ENCODE data around the gene ITGA5. TPM values are rescaled to one million over a fixed set of nuclear protein-coding genes. Genes with fewer than 3 reads are reported as not detected.

Gene ITGA5
- total and polyA plus RNA-seq, 9 of the 15 experiments (the other 6 are each of a cell fraction or from before 2014, with no cell fraction given) = 9.1 to 82.1 (median 47.4) TPM

- H3K9ac ChIP-seq (ENCODE audit: insufficient read depth in 1 of 2, low read depth in 2 of 2, low read length in 2 of 2) = no peak overlapping the region
- ChIA-PET POLR2A (interaction anchor here (0.8 to 1.6 kb wide), 5 partner anchors 12 to 60 kb away, joined by 3 to 8 read pairs (median 4); no protein-coding TSS in a partner anchor), CTCF (ENCODE audit: low intra/inter-chr PET ratio) (no interaction called here)
- in situ Hi-C loops (cut with MboI) = no loop called here
- 65% methylated on average over 1 of the region's 1 CpG for WGBS (ENCODE audit: insufficient coverage, low coverage, missing lambda C conversion rate)
- no peaks in the 10 kb centered on the region for H3K27me3 ChIP-seq (ENCODE audit: control insufficient read depth in 2 of 2, insufficient read depth in 2 of 2, low read length in 2 of 2)
- no peak overlapping the region for H3K27ac ChIP-seq (ENCODE audit: extremely low read depth, low read depth, low read length)
- no peak for TF ChIP-seq NR3C1 (CRISPR knock-in tag; IDR thresholded peaks at IDR 0.05)
- H3K4me2 ChIP-seq (ENCODE audit: insufficient read depth, low read length) = no peak overlapping the region
- no peaks in the 10 kb centered on the region for H3K9me3 ChIP-seq (replicated peaks; ENCODE audit: control insufficient read depth, insufficient read depth, low read depth, low read length)
- no peak overlapping the region for H3K4me3 ChIP-seq
- H2AFZ ChIP-seq (ENCODE audit: low read depth, low read length) = no peak overlapping the region
- 0 out of 2 replicates have a peak, but pooled peaks cover 5% of the 10 kb centered on the region for H4K20me1 ChIP-seq (replicated peaks; ENCODE audit: control insufficient read depth, insufficient read depth, low read length)
- H3K36me3 ChIP-seq (ENCODE audit: control insufficient read depth, insufficient read depth, low read length) = peaks cover 96% of the 10 kb centered on the region
- no peaks in the 10 kb centered on the region; a peak in 1 of 5 replicates for H3K4me1 ChIP-seq (replicated peaks in 1 of 2; ENCODE audit: control insufficient read depth in 2 of 2, insufficient read depth in 2 of 2, low read length in 2 of 2)
- FAIRE-seq = no peak
- no peaks in the 10 kb centered on the region for H3K9me1 ChIP-seq (ENCODE audit: control insufficient read depth, insufficient read depth, low read length)
- no peak for ATAC-seq
- no peak for DNase-seq (ENCODE audit: extremely low read depth in 1 of 4, low spot score in 3 of 4)
- peaks cover 45% of the 10 kb centered on the region for H3K79me2 ChIP-seq (ENCODE audit: control insufficient read depth, insufficient read depth, low read length)
- intact Hi-C loops (cut with micrococcal nuclease) = no loop called here
- no TSS peak for BruUV-seq (replicated peaks)
These were observed 46.9 kb upstream of the ITGA5 start for GRCh38 chr12:54465857-54466523.

- H3K9ac ChIP-seq (ENCODE audit: insufficient read depth in 1 of 2, low read depth in 2 of 2, low read length in 2 of 2) = no peak overlapping the region
- in situ Hi-C loops (cut with MboI) (no loop called here), intact Hi-C loops (cut with micrococcal nuclease) (no loop called here)
- no peak overlapping the region for H3K4me2 ChIP-seq (ENCODE audit: insufficient read depth, low read length)
- H3K27ac ChIP-seq (ENCODE audit: extremely low read depth, low read depth, low read length) = no peak overlapping the region
- H3K36me3 ChIP-seq (ENCODE audit: control insufficient read depth, insufficient read depth, low read length) = peaks cover 96% of the 10 kb centered on the region
- ATAC-seq (no peak), DNase-seq (ENCODE audit: extremely low read depth in 1 of 4, low spot score in 3 of 4) (no peak), FAIRE-seq (no peak)
- no TSS peak for BruUV-seq (replicated peaks)
- H3K27me3 ChIP-seq (ENCODE audit: control insufficient read depth in 2 of 2, insufficient read depth in 2 of 2, low read length in 2 of 2) = no peaks in the 10 kb centered on the region
- H3K9me3 ChIP-seq (replicated peaks; ENCODE audit: control insufficient read depth, insufficient read depth, low read depth, low read length) = no peaks in the 10 kb centered on the region
- H3K79me2 ChIP-seq (ENCODE audit: control insufficient read depth, insufficient read depth, low read length) = peaks cover 28% of the 10 kb centered on the region
- no peaks in the 10 kb centered on the region for H3K9me1 ChIP-seq (ENCODE audit: control insufficient read depth, insufficient read depth, low read length)
- CTCF ChIA-PET (ENCODE audit: low intra/inter-chr PET ratio) = no interaction called here
- no peak overlapping the region for H2AFZ ChIP-seq (ENCODE audit: low read depth, low read length)
- H3K4me3 ChIP-seq = no peak overlapping the region
- H4K20me1 ChIP-seq (replicated peaks; ENCODE audit: control insufficient read depth, insufficient read depth, low read length) = 0 out of 2 replicates have a peak, but pooled peaks cover 5% of the 10 kb centered on the region
- 91% methylated on average over 3 of the region's 3 CpGs for WGBS (ENCODE audit: insufficient coverage, low coverage, missing lambda C conversion rate)
- POLR2A ChIA-PET = interaction anchor here (0.5 to 2.7 kb wide), 9 partner anchors 9 to 1991 kb away, joined by 3 to 18 read pairs (median 5); partner anchors contain the start of gene GTSF1
- no peaks in the 10 kb centered on the region for H3K4me1 ChIP-seq (replicated peaks in 1 of 2; ENCODE audit: control insufficient read depth in 2 of 2, insufficient read depth in 2 of 2, low read length in 2 of 2)
- TF ChIP-seq CBX2 (IDR thresholded peaks at IDR 0.05; ENCODE audit: insufficient read depth, low read length, poor library complexity, severe bottlenecking) = no peak
- no peak for TF ChIP-seq HDAC1 (IDR thresholded peaks at IDR 0.05)
- TF ChIP-seq ARID3A (IDR thresholded peaks at IDR 0.05; ENCODE audit: borderline replicate concordance, low read depth, low read length) = no peak
- no peak for TF ChIP-seq NELFE (IDR thresholded peaks at IDR 0.05; ENCODE audit: insufficient read depth, insufficient read length)
- TF ChIP-seq ZNF232 (CRISPR knock-in tag; IDR thresholded peaks at IDR 0.05) = no peak
- no peak for TF ChIP-seq TCF7 (IDR thresholded peaks at IDR 0.05; ENCODE audit: borderline replicate concordance)
- no peak for TF ChIP-seq ZNF511 (CRISPR knock-in tag; IDR thresholded peaks at IDR 0.05)
- no peak for TF ChIP-seq DNMT1 (IDR thresholded peaks at IDR 0.05)
- no peak for TF ChIP-seq HCFC1 (IDR thresholded peaks at IDR 0.05; ENCODE audit: low read depth, low read length)
- TF ChIP-seq BRF1 (IDR thresholded peaks at IDR 0.05; ENCODE audit: borderline replicate concordance, extremely low read depth, insufficient read length) = no peak
- TF ChIP-seq ZNF551 (CRISPR knock-in tag; IDR thresholded peaks at IDR 0.05) = no peak
- TF ChIP-seq TFAM (CRISPR knock-in tag; conservative IDR thresholded peaks at IDR 0.05) = no peak
- no peak for TF ChIP-seq CBX1 (IDR thresholded peaks at IDR 0.05; ENCODE audit: low read depth)
These were observed 44.4 kb upstream of the ITGA5 start for GRCh38 chr12:54463484-54463883.
